Endothelial cell of umbilical vein (primary cell): ENCODE data around the gene ZSCAN20. TPM values are rescaled to one million over a fixed set of nuclear protein-coding genes. Genes with fewer than 3 reads are reported as not detected.

Experiments used
- BruUV-seq: library from RNA; stranded (reverse); fragments of 400-500 nt; replicated peaks from 2 replicates; lab custom pipeline; 2021; lab: Mats Ljungman, UMichigan
- CTCF ChIA-PET: fragments of 300-600, 350-600 bp; sonication (Branson Sonifier 250); formaldehyde crosslinking; loops from one replicate; lab custom pipeline; 2021; ENCODE audit warnings: antibody characterized with exemption, inconsistent platforms; lab: Charles Lee
- POLR2A ChIA-PET: fragments of 300-600, 350-600 bp; sonication (Branson Sonifier 250); formaldehyde crosslinking; loops from one replicate; lab custom pipeline; 2021; ENCODE audit warnings: antibody characterized with exemption, inconsistent platforms; lab: Charles Lee
- DNase-seq: peaks from one replicate; pipeline ENCODE4 v3.0.0-alpha.2; 2011; ENCODE audit warnings: low read depth, low spot score
- FAIRE-seq: peaks from 2 replicates; lab custom pipeline; 2011; peaks lifted over from hg19 to GRCh38; lab: Jason Lieb, UNC
- H2AFZ ChIP-seq: 2 replicates; pipeline ENCODE4 v1.6.0; 2012; ENCODE audit warnings: low read depth, low read length, control low read depth, inconsistent platforms
- H3K27ac ChIP-seq: 2 replicates; pipeline ENCODE4 v1.5.1; 2011; ENCODE audit warnings: low read depth, mild to moderate bottlenecking, control low read depth, low read length, moderate library complexity; ENCODE audit not compliant: insufficient read depth
- H3K27me3 ChIP-seq, 2 experiments: 2 replicates each; pipeline versions ENCODE4 v1.6.0 to v1.6.1; 2011; ENCODE audit warnings: low read length in 2 of 2, mixed read lengths in 1 of 2; ENCODE audit not compliant: control insufficient read depth in 2 of 2, insufficient read depth in 2 of 2
- H3K36me3 ChIP-seq, 2 experiments: 2 replicates in 1 of 2; 3 replicates in 1 of 2; pipeline ENCODE4 v1.5.1; 2011; ENCODE audit warnings: low read length in 2 of 2, mild to moderate bottlenecking in 1 of 2, moderate library complexity in 1 of 2; ENCODE audit not compliant: control insufficient read depth in 2 of 2, insufficient read depth in 2 of 2; ENCODE audit errors: extremely low read depth in 1 of 2
- H3K4me1 ChIP-seq: 3 replicates; pipeline ENCODE4 v1.5.1; 2011; ENCODE audit warnings: mild to moderate bottlenecking, low read length; ENCODE audit not compliant: control insufficient read depth, insufficient read depth; ENCODE audit errors: extremely low read depth
- H3K4me2 ChIP-seq: 2 replicates; pipeline ENCODE4 v1.6.1; 2011; ENCODE audit warnings: low read length, control low read depth, mixed read lengths; ENCODE audit not compliant: insufficient read depth
- H3K4me3 ChIP-seq, 3 experiments: fragments of 200-600 bp in 1 of 3; sonication (generic), shearing (Covaris generic) in 1 of 3; replicated peaks in 1 of 3; 2 replicates each; pipeline ENCODE4 v1.5.1; 2011 to 2016; ENCODE audit warnings: control low read depth in 3 of 3, low read length in 3 of 3, mild to moderate bottlenecking in 2 of 3, inconsistent platforms in 1 of 3, low read depth in 1 of 3, moderate library complexity in 1 of 3; ENCODE audit not compliant: insufficient read depth in 1 of 3
- H3K79me2 ChIP-seq: 2 replicates; pipeline ENCODE4 v1.6.0; 2012; ENCODE audit warnings: low read length, inconsistent platforms; ENCODE audit not compliant: control insufficient read depth, insufficient read depth
- H3K9ac ChIP-seq: replicated peaks from 2 replicates; pipeline ENCODE3; 2011; ENCODE audit warnings: low read length, control low read depth; ENCODE audit not compliant: insufficient read depth; ENCODE audit errors: extremely low read depth
- H3K9me1 ChIP-seq: replicated peaks from 3 replicates; pipeline ENCODE4 v1.6.0; 2011; ENCODE audit warnings: mild to moderate bottlenecking, low read length; ENCODE audit not compliant: control insufficient read depth, insufficient read depth; ENCODE audit errors: extremely low read depth
- H3K9me3 ChIP-seq: replicated peaks from 2 replicates; pipeline ENCODE4 v1.5.1; 2012; ENCODE audit warnings: low read length, inconsistent platforms; ENCODE audit not compliant: control insufficient read depth, insufficient read depth
- H4K20me1 ChIP-seq: replicated peaks from 2 replicates; pipeline ENCODE3; 2011; ENCODE audit warnings: mild to moderate bottlenecking, low read length; ENCODE audit not compliant: control insufficient read depth, insufficient read depth; ENCODE audit errors: extremely low read depth
- CTCF ChIP-seq, 2 donors: IDR thresholded peaks; 1 replicate in 1 of 2; 2 replicates in 1 of 2; pipeline ENCODE4 v1.5.1; 2011; ENCODE audit warnings: low read length in 2 of 2, mild to moderate bottlenecking in 2 of 2, moderate library complexity in 2 of 2, control low read depth in 1 of 2, inconsistent platforms in 1 of 2, low read depth in 1 of 2; ENCODE audit not compliant: insufficient read depth in 1 of 2; ENCODE audit errors: extremely low read depth in 1 of 2
- EZH2 ChIP-seq: IDR thresholded peaks from 2 replicates; pipeline ENCODE4 v1.6.1; 2012; ENCODE audit warnings: borderline replicate concordance, low read depth, mild to moderate bottlenecking, moderate library complexity, low read length, inconsistent platforms; ENCODE audit not compliant: severe bottlenecking
- FOS ChIP-seq: IDR thresholded peaks from 2 replicates; pipeline ENCODE4 v1.6.1; 2011; ENCODE audit warnings: mild to moderate bottlenecking, low read length, moderate library complexity, borderline replicate concordance; ENCODE audit not compliant: insufficient read depth
- GATA2 ChIP-seq: IDR thresholded peaks from 2 replicates; pipeline ENCODE4 v1.7.0; 2011; ENCODE audit warnings: low read depth, mild to moderate bottlenecking, moderate library complexity, mixed read lengths, low read length; ENCODE audit not compliant: insufficient read length, insufficient read depth
- JUN ChIP-seq: IDR thresholded peaks from 2 replicates; pipeline ENCODE4 v1.6.1; 2011; ENCODE audit warnings: borderline replicate concordance, low read depth; ENCODE audit not compliant: insufficient read length, insufficient read depth
- MAX ChIP-seq: IDR thresholded peaks from 2 replicates; pipeline ENCODE4 v1.6.1; 2011; ENCODE audit not compliant: insufficient read depth, insufficient read length
- MYC ChIP-seq: IDR thresholded peaks from one replicate; pipeline ENCODE4 v1.6.1; 2011; ENCODE audit warnings: mild to moderate bottlenecking, low read depth, low read length
- POLR2A ChIP-seq: IDR thresholded peaks from 2 replicates; pipeline ENCODE4 v1.6.1; 2012; ENCODE audit warnings: low read depth, mild to moderate bottlenecking, control low read depth, low read length
- POLR2AphosphoS5 ChIP-seq: IDR thresholded peaks from 2 replicates; pipeline ENCODE4 v1.6.1; 2012; ENCODE audit warnings: low read depth, mild to moderate bottlenecking, control low read depth, low read length, moderate library complexity; ENCODE audit not compliant: insufficient read depth
- dilution Hi-C: fragments of 300-500 bp; cut with MboI; formaldehyde crosslinking; loops from one replicate; pipeline ENCODE4 v1.15.0; 2019; ENCODE audit warnings: low sequenced_read_pairs; ENCODE audit not compliant: extremely low pct_ligation_motif_present
- intact Hi-C: fragments of 100-400 bp; cut with micrococcal nuclease; formaldehyde crosslinking; loops from one replicate; pipeline ENCODE4 v1.10.0; 2022
- polyA plus RNA-seq, 4 experiments: library from polyadenylated mRNA; depleted of rRNA in 3 of 4; stranded (reverse) in 3 of 4; unstranded in 1 of 4; fragments of >200 nt; gene quantifications; 2 replicates each; pipeline versions ENCODE4 v1.2.1 to v1.2.3, GENCODE V29; 2011 to 2012; ENCODE audit warnings: missing spikeins in 1 of 4
- total RNA-seq: library from RNA; stranded (reverse); gene quantifications from 2 replicates; pipeline ENCODE4 v1.2.3, GENCODE V29; 2021

The ZSCAN20 gene
- total and polyA plus RNA-seq, 2 donors (not counting 3 experiments of a cell fraction or from before 2014, with no cell fraction given) = 1.2 to 5.8 TPM

DNA sequence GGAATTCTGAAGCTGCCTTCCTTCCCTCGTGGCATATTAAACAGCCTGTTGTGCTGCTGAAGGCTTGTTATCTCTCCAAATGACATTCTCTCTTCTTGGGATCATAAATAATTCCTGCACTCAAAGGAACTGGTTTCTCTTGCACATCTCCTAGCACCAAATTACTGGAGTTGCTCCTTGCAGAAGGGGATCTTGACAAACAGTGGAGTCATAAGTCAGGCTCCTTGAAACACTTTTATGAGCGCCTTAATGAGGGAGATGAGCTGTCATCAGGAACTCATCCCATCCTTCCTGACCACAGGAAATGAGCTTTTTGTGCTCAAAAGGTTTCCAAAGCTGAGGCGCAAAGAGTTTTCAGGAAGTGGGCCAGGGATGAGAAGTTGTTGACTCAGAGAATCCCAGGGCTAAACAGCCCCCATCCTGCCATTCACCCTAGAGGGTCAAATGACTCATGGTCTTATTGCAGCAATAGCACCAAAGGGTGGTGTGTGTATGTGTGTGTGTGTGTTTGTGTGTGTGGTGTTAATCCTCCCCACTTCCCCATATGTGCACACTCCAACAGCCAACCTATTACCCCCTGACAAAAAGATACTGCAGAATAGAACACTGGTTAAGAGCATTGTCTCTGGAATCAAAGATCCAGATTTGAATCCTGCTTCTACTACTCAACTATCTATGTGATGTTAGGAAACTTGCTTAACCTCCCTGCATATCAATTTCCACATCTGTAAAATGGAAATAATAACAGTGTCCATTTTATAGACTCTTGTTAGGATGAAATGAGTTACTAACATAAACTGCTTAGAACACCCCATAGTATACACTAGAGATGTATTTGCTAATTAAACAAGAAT, 38.7 kb upstream of the ZSCAN20 start:
- Histone ChIP-seq H3K9ac (no peak overlapping the region), H3K9me1 (no peaks in the 10 kb centered on the region), H3K79me2 (no peaks in the 10 kb centered on the region), H3K27me3 (no peaks in the 10 kb centered on the region), H2AFZ (no peak overlapping the region), H3K4me3 (no peak overlapping the region), H3K4me2 (peak overlapping the region; percentile 40), H3K4me1 (peaks cover 30% of the 10 kb centered on the region), H4K20me1 (no peaks in the 10 kb centered on the region), H3K9me3 (no peaks in the 10 kb centered on the region), H3K27ac (peak overlapping the region; percentile 37), H3K36me3 (no peaks in the 10 kb centered on the region)
- ChIA-PET CTCF (interaction anchor here (1.7 to 2.2 kb wide), 2 partner anchors 9 to 22 kb away, joined by 10 read pairs; no protein-coding TSS in a partner anchor), POLR2A (no interaction called here)
- dilution Hi-C loops = no loop called here
- DNase-seq (peak; percentile 90), FAIRE-seq (peak; percentile 90)
- intact Hi-C loops = loop anchor here (1.0 to 5.0 kb wide), 2 partner anchors 10 to 306 kb away; no protein-coding TSS in a partner anchor
- BruUV-seq = no TSS peak
- TF ChIP-seq EZH2 (no peak), MYC (peak; percentile 74), FOS (peak; percentile 100), JUN (peak; percentile 91), POLR2AphosphoS5 (peak; percentile 96), MAX (no peak), CTCF (IDR thresholded peaks at IDR 0.05; ENCODE audit: extremely low read depth in 1 of 2, insufficient read depth in 1 of 2, low read depth in 1 of 2, low read length in 2 of 2) (no peak), GATA2 (peak; percentile 85), POLR2A (peak; percentile 29)
